Measurements from ENCODE around the gene MSRB1.

DNA sequence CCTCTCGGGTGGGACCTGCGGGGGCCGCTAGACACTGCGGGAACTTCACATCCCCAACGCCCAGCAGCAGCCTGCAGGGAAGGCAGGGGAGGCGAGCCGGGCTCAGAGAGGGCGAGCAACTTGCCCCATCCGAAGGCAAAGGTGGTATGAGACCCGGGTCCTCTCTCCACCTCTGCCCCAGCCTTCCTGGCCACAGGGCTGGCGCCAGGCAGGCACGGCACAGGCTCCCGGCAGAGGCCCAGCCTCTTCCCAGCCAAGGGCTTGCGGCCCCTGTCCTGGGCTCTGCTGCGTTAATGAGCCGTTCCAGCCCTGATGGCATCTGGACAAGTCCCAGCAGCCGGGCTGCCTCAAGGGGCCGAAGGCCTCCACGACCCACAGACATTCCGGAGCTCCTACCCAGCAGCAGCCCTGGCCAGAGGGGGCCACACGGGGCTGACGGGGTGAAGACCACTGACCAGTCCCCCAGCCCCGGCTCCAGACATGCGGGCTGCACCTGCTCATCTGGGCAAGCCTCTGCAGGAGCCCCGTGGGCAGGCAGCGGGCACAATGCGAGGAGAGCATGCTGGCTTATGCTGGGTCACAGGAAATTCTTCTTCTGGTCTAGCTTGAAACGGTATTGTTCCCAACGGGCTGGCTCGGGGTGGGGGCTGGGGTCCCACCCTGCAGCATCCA lies 23.5 kb downstream of the MSRB1 start:
- no peak for TF ChIP-seq NFRKB (IDR thresholded peaks at IDR 0.05)
- no peak for TF ChIP-seq FOXM1 (IDR thresholded peaks at IDR 0.05; ENCODE audit: borderline replicate concordance)
- TF ChIP-seq HDGF (IDR thresholded peaks at IDR 0.05; ENCODE audit: borderline replicate concordance): no peak
- no peak for TF ChIP-seq BHLHE40 (IDR thresholded peaks at IDR 0.05; ENCODE audit: borderline replicate concordance)
- no peak for TF ChIP-seq TARDBP (IDR thresholded peaks at IDR 0.05)
- no peak for TF ChIP-seq ZNF384 (IDR thresholded peaks at IDR 0.05)
- no peak for TF ChIP-seq ELF4 (IDR thresholded peaks at IDR 0.05)
- TF ChIP-seq L3MBTL2 (conservative IDR thresholded peaks at IDR 0.05): no peak
- no peak for TF ChIP-seq FOXK2 (IDR thresholded peaks at IDR 0.05)
- no peak for TF ChIP-seq SP1 (IDR thresholded peaks at IDR 0.05)
- TF ChIP-seq, protein P1, sequence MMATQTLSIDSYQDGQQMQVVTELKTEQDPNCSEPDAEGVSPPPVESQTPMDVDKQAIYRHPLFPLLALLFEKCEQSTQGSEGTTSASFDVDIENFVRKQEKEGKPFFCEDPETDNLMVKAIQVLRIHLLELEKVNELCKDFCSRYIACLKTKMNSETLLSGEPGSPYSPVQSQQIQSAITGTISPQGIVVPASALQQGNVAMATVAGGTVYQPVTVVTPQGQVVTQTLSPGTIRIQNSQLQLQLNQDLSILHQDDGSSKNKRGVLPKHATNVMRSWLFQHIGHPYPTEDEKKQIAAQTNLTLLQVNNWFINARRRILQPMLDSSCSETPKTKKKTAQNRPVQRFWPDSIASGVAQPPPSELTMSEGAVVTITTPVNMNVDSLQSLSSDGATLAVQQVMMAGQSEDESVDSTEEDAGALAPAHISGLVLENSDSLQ (IDR thresholded peaks at IDR 0.05): no peak
- no peak for TF ChIP-seq SUZ12 (IDR thresholded peaks at IDR 0.05)
- no peak for TF ChIP-seq LEF1 (IDR thresholded peaks at IDR 0.05; ENCODE audit: borderline replicate concordance)
- no peak for TF ChIP-seq ARNT (IDR thresholded peaks at IDR 0.05)

Data from HEK293T (cell line).